HG03060 (cell line): ENCODE data around the gene MUC13.
"Not testable (repeated sequence)": the region's sequence is repeated elsewhere in the genome, so short reads cannot be mapped to it uniquely, and the experiment has no call there.

Source experiments
- ATAC-seq: cut with Tn5 transposase; IDR thresholded peaks from one replicate; pipeline ENCODE4 v1.9.1; 2021; ENCODE audit warnings: low read depth, moderate number of reproducible peaks; ENCODE audit not compliant: unreplicated experiment

Gene MUC13

GRCh38 chr3:124934577-124934976 lies at the start of gene MUC13:
Gene MUC13 (minus strand): TSS chr3:124934751. CDS start chr3:124934712, 39 bp downstream.
- no peak for ATAC-seq

GRCh38 chr3:124982855-124983254 lies 48.3 kb upstream of the MUC13 start:
- ATAC-seq = no peak

GRCh38 chr3:124981472-124981871 lies 46.9 kb upstream of the MUC13 start:
- ATAC-seq = no peak

- no peak for ATAC-seq
Measured at GRCh38 chr3:124978627-124979026, 44.1 kb upstream of the MUC13 start.

DNA sequence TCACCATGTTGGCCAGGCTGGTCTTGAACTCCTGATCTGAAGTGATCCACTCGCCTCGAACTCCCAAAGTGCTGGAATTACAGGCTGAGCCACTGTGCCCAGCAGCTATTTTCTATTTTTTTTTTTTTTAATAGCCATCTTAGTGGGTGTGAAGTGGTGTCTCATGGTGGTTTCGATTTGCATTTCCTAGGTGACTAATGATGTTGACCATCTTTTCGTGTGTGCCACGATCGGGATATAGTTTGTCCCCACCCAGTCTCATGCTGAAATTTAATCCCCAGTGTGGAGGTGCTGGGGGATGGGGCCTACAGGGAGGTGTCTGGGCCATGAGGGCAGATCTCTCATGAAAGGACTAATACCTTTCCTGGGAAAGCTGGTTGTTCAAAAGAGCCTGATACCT lies 41.8 kb upstream of the MUC13 start:
- ATAC-seq = no peak

GRCh38 chr3:124974691-124975090 lies 40.1 kb upstream of the MUC13 start:
- no peak for ATAC-seq

DNA sequence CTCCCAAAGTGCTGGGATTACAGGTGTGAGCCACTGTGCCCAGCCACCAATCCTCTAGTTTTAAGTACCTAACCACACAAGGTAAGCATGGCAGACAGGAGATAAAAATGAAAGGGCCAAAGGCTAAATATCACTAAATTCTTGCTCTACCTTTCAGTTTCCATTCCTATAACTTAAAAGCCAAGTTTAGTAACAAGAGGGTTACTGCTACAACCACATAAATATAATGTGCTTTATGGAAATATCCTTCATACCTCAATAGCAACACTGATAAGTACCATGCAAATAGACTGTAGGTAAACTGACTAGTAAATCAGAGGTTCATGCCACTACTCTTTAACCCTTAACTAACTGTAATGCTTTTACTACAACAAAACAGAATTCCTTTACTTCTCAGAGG lies 38.7 kb upstream of the MUC13 start:
- ATAC-seq = no peak

DNA sequence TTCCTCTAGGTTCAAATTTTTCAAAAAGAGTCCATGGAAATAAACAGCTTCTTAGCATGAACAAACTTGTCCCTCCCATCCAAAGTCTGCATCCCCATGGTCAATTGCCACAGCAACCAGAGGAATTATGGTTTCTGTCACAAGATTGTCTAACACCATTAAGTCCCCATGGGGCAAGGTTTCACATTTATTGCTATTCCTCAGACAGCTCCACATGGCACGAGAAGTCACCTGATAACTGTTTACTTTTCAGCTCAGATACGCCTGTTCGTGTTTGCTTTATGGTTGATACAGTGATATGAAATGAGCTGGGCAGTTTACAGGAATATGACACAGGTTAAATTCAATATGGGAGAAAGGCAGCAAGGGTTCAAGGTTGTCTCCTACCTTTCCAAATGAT lies 37.9 kb upstream of the MUC13 start:
- ATAC-seq = no peak

DNA sequence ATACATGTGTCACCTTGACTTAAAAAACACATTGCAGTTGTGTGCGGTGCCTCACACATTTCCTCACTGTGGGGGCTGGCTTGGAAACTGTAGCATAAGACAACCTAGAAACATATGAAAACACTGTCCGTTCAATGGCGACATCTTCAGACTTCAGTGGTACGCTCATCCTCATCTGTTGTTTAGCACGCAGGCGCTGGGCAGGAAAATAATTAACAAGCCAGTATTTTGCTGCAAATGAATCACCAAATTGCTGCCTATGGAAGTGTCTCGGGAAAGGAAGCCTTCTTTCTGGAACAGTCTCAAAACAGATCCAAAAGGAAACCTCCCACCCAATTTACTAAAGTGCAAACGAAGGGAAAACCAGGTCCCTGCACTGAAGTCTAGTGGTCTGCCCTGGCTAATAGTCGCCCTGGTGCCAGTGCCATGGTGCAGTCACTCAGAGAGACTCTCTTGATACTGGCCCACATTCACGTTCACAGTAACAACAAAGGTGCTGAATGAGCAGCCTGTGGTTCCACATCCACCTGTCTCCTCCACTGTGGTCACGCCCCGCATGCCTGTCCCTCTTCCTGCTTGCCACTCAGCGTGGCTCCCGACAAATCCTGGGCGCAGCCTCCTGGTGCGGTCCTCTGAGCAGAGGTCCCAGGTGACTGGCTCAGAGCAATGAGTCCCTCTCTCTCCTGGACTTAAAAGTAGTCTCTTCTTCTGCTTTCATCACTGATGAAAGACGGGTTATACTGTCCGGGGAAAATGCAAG lies 35.6 kb upstream of the MUC13 start:
- ATAC-seq = no peak

GRCh38 chr3:124969190-124969589 lies 34.6 kb upstream of the MUC13 start:
- no peak for ATAC-seq

DNA sequence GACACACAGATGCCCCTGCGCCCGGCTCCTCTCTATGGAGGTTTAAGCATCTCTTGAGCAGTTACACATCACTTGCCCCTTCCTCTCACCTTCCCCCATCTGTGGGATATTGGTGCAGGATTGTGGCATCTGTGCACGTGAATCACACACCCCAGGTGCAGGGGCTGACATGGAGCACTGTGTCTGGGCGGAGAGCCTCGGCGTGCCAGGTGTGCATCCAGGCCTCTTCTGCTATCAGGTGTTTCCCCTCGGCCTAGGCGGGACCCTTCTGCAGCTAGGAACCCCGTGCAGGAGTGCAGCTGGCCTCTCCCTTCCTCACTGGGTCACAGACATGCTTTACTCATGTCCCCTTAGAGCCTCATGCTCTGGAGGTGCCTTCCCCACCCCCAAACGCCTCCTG lies 33.4 kb upstream of the MUC13 start:
- ATAC-seq = no peak

DNA sequence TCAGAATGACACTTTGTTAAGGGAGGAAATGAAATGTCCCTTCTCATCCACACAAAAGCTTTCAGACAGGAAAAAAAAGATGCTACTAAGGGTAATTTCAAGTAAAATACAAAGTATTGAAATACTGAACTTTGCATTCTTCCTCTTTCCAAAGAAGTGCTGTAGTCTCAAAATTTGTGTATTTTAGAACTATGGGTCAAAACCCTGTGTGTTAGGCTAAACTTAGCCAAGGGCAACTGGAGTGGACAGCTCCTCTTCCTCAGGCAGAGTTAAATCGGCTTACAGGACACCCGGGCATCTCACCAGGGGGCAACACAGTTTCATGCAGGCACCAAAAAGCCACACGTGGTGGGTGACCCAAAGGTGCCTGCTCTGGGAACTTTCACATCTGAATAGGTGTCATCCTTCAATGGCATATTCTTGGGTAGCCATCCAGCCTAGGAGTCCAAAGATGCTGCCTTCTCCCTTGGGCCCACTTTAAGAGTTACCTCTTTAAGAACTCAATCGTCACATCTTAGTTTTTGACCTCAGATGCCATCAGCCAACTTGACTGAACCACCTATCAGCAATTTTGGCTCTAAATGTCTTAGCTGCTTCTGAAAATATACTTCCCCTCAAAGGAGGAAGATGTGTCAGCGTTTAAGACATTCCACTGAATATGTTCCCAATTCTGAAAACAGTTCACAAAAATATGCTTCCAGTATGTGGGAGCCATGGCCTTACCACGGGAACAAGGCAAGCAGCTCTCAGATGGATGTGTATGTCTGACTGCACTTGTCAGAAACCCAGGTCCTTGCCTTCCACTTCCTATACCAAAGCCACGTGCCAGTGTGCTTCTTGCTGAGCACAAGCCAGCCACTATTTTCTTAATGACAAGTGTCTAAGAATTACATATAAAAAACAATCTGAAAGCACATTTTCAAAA lies 32.2 kb upstream of the MUC13 start:
- no peak for ATAC-seq

GRCh38 chr3:124965413-124965812 lies 30.9 kb upstream of the MUC13 start:
- no peak for ATAC-seq

- no peak for ATAC-seq
Measured at GRCh38 chr3:124964387-124964786, 29.8 kb upstream of the MUC13 start.

DNA sequence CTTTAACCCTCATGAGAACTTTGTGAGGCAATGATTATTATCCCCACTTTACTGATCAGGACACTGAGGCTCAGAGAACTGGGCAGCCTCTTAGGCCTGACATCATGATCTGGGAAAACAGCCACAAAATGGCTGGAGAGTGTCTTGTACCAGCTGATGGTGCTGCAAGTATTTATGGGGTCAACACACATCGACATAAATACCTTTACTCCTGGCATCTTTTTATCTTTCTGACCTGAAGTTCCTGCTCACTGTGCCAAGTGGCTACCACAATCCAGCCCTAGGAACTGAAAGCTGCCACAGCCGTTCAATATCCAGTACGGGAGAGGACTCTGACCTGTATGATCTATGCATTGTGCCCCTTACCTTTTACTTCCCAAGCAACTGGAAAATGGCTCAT lies 29.2 kb upstream of the MUC13 start:
- no peak for ATAC-seq

- no peak for ATAC-seq
Measured at GRCh38 chr3:124962403-124962940, 27.9 kb upstream of the MUC13 start.

GRCh38 chr3:124960698-124961097 lies 26.1 kb upstream of the MUC13 start:
- ATAC-seq = no peak

GRCh38 chr3:124960105-124960504 lies 25.6 kb upstream of the MUC13 start:
- no peak for ATAC-seq

GRCh38 chr3:124957951-124958350 lies 23.4 kb upstream of the MUC13 start:
- not testable (repeated sequence) for ATAC-seq

- ATAC-seq = no peak
Measured at GRCh38 chr3:124952282-124952855, 17.8 kb upstream of the MUC13 start.
